Hypothalamus (tissue), 51 donors: ENCODE data around the gene LRBA.
"Not testable (repeated sequence)": the region's sequence is repeated elsewhere in the genome, so short reads cannot be mapped to it uniquely, and the experiment has no call there.

Experiments
- DNase-seq, 51 donors: peaks; one replicate each; lab custom pipeline; 2025; lab: John Stamatoyannopoulos, UW

Gene LRBA

GRCh38 chr4:150944660-150945059 is 70.4 kb downstream of the LRBA start:
- DNase-seq, result no peak

- no peak for DNase-seq
Measured at GRCh38 chr4:150943818-150944217, 71.3 kb downstream of the LRBA start.

- no peak for DNase-seq
Measured at GRCh38 chr4:150943126-150943525, 72.0 kb downstream of the LRBA start.

- DNase-seq, result no peak
Measured at GRCh38 chr4:150942539-150942938, 72.5 kb downstream of the LRBA start.

- no peak for DNase-seq
Measured at GRCh38 chr4:150940123-150940522, 75.0 kb downstream of the LRBA start.

GRCh38 chr4:150939530-150939929 is 75.6 kb downstream of the LRBA start:
- no peak for DNase-seq

- no peak for DNase-seq
Measured at GRCh38 chr4:150938873-150939499, 76.1 kb downstream of the LRBA start.

- DNase-seq, result no peak
Measured at GRCh38 chr4:150938417-150938816, 76.7 kb downstream of the LRBA start.

- no peak for DNase-seq
Measured at GRCh38 chr4:150934022-150934421, 81.1 kb downstream of the LRBA start.

- DNase-seq, result no peak
Measured at GRCh38 chr4:150931796-150932195, 83.3 kb downstream of the LRBA start.

- DNase-seq, result no peak
Measured at GRCh38 chr4:150931005-150931404, 84.1 kb downstream of the LRBA start.

- DNase-seq, result no peak
Measured at GRCh38 chr4:150923945-150924344, 91.1 kb downstream of the LRBA start.

GRCh38 chr4:150921486-150921885 is 93.6 kb downstream of the LRBA start:
- not testable (repeated sequence) for DNase-seq

- not testable (repeated sequence) for DNase-seq
Measured at GRCh38 chr4:150918562-150918961, 96.5 kb downstream of the LRBA start.

- no peak for DNase-seq
Measured at GRCh38 chr4:150911326-150911725, 103.8 kb downstream of the LRBA start.

- DNase-seq, result no peak
Measured at GRCh38 chr4:150909116-150909515, 106.0 kb downstream of the LRBA start.

GRCh38 chr4:150906987-150907633 is 108.0 kb downstream of the LRBA start:
- peak in 4 of 51 donors; percentile 1 to 33 (median 11) for DNase-seq

- DNase-seq, result no peak
Measured at GRCh38 chr4:150904671-150905070, 110.4 kb downstream of the LRBA start.

GRCh38 chr4:150903603-150904002 is 111.5 kb downstream of the LRBA start:
- no peak for DNase-seq

- no peak for DNase-seq
Measured at GRCh38 chr4:150896497-150896896, 118.6 kb downstream of the LRBA start.

GRCh38 chr4:150890246-150890645 is 124.8 kb downstream of the LRBA start:
- no peak for DNase-seq

GRCh38 chr4:150889306-150889705 is 125.8 kb downstream of the LRBA start:
- DNase-seq, result no peak

- DNase-seq, result no peak
Measured at GRCh38 chr4:150888625-150889024, 126.5 kb downstream of the LRBA start.
